HepG2 (cell line): ENCODE results near the gene NUBP2. TPM values are rescaled to one million over a fixed set of nuclear protein-coding genes. Genes with fewer than 3 reads are reported as not detected.

ENCODE experiments used
- ATAC-seq: fragments of 200-7000 bp; cut with Tn5 transposase; 3 replicates; pipeline ENCODE4 v1.9.1; 2020; ENCODE audit warnings: mild to moderate bottlenecking, moderate library complexity
- BruUV-seq: library from RNA; stranded (reverse); fragments of 400-500 nt; replicated peaks from 2 replicates; lab custom pipeline; 2021; lab: Mats Ljungman, UMichigan
- CTCF ChIA-PET: fragments of 300-600 bp; formaldehyde crosslinking; extraction: SDS; loops from one replicate; lab custom pipeline; 2021; ENCODE audit warnings: low total read pairs, inconsistent platforms, low intra/inter-chr PET ratio; lab: Yijun Ruan, JAX
- POLR2A ChIA-PET: fragments of 350-600 bp; sonication (Branson Sonifier 250); formaldehyde crosslinking; loops from one replicate; lab custom pipeline; 2020; ENCODE audit warnings: antibody characterized with exemption, inconsistent platforms; lab: Yijun Ruan, JAX
- DNase-seq: peaks from one replicate; pipeline ENCODE4 v3.0.0-alpha.2; 2015; ENCODE audit warnings: low spot score
- FAIRE-seq: peaks from 3 replicates; lab custom pipeline; 2011; peaks lifted over from hg19 to GRCh38; lab: Jason Lieb, UNC
- H2AFZ ChIP-seq: one replicate; pipeline ENCODE4 v1.6.1; 2011; ENCODE audit warnings: low read length, inconsistent platforms
- H3K27ac ChIP-seq: fragments of 300-600 bp; 3 replicates; pipeline ENCODE4 v1.8.0; 2011; ENCODE audit warnings: mixed run types, mild to moderate bottlenecking, mixed read lengths, low read length, inconsistent platforms; ENCODE audit not compliant: insufficient read depth; ENCODE audit errors: extremely low read length
- H3K27me3 ChIP-seq, 2 experiments: fragments of 200-600 bp in 1 of 2; 2 replicates in 1 of 2; 3 replicates in 1 of 2; pipeline versions ENCODE4 v1.6.0 to v1.8.0; 2011; ENCODE audit warnings: low read length in 2 of 2, mild to moderate bottlenecking in 2 of 2, moderate library complexity in 2 of 2, inconsistent platforms in 1 of 2; ENCODE audit not compliant: insufficient read depth in 2 of 2, control insufficient read depth in 1 of 2
- H3K36me3 ChIP-seq, 2 experiments: fragments of 200-600 bp in 1 of 2; replicated peaks in 1 of 2; 2 replicates in 1 of 2; 3 replicates in 1 of 2; pipeline versions ENCODE4 v1.5.1 to v1.8.0; 2011; ENCODE audit warnings: low read length in 2 of 2, inconsistent platforms in 1 of 2; ENCODE audit not compliant: insufficient read depth in 2 of 2, control insufficient read depth in 1 of 2
- H3K4me1 ChIP-seq: 2 replicates; pipeline ENCODE4 v1.5.1; 2012; ENCODE audit warnings: low read length, inconsistent platforms; ENCODE audit not compliant: insufficient read depth
- H3K4me2 ChIP-seq: 2 replicates; pipeline ENCODE4 v1.6.0; 2011; ENCODE audit warnings: low read depth, low read length, inconsistent platforms
- H3K4me3 ChIP-seq, 3 experiments: fragments of 200-600 bp in 1 of 3; sonication (generic), shearing (Covaris generic) in 1 of 3; replicated peaks in 1 of 3; 2 replicates each; pipeline ENCODE4 v1.5.1; 2011 to 2016; ENCODE audit warnings: low read length in 3 of 3, inconsistent platforms in 2 of 3, low read depth in 2 of 3, mild to moderate bottlenecking in 2 of 3, control low read depth in 1 of 3, mixed read lengths in 1 of 3; ENCODE audit not compliant: insufficient read depth in 1 of 3
- H3K79me2 ChIP-seq: one replicate; pipeline ENCODE4 v1.6.1; 2011; ENCODE audit warnings: low read length, inconsistent platforms; ENCODE audit not compliant: insufficient read depth
- H3K9ac ChIP-seq: 2 replicates; pipeline ENCODE4 v1.6.0; 2011; ENCODE audit warnings: mild to moderate bottlenecking, low read depth, low read length, inconsistent platforms; ENCODE audit not compliant: insufficient read depth
- H3K9me3 ChIP-seq: 2 replicates; pipeline ENCODE4 v1.5.1; 2012; ENCODE audit warnings: mild to moderate bottlenecking, low read length
- H4K20me1 ChIP-seq: 2 replicates; pipeline ENCODE4 v1.6.0; 2011; ENCODE audit warnings: inconsistent platforms, mild to moderate bottlenecking, low read length, moderate library complexity; ENCODE audit not compliant: insufficient read depth
- AGO2 ChIP-seq: fragments of 200-400 bp; formaldehyde crosslinking; optimal IDR thresholded peaks from 2 replicates; pipeline ENCODE3; 2017; ENCODE audit warnings: mild to moderate bottlenecking, low read depth, low read length, moderate library complexity
- CTCF ChIP-seq: sonication (generic); formaldehyde crosslinking; IDR thresholded peaks from 2 replicates; pipeline ENCODE4 v1.5.0; 2020; ENCODE audit warnings: mild to moderate bottlenecking, missing genetic modification reagents, moderate library complexity
- DNMT3B ChIP-seq: conservative IDR thresholded peaks from 2 replicates; pipeline ENCODE4 v1.6.1; 2016; ENCODE audit warnings: missing biosample characterization, control low read depth
- KDM3A ChIP-seq: IDR thresholded peaks from 2 replicates; pipeline ENCODE4 v1.6.1; 2018; ENCODE audit warnings: low read depth, missing compliant biosample characterization
- NR2F1 ChIP-seq, 2 experiments: fragments of 450-650 bp in 1 of 2; formaldehyde crosslinking in 1 of 2; IDR thresholded peaks; 2 replicates each; pipeline versions ENCODE4 v1.5.0 to v1.6.1; 2016 to 2020; ENCODE audit warnings: mild to moderate bottlenecking in 1 of 2, missing compliant biosample characterization in 1 of 2, missing genetic modification reagents in 1 of 2, moderate library complexity in 1 of 2
- SNAPC2 ChIP-seq: sonication (generic); formaldehyde crosslinking; IDR thresholded peaks from 2 replicates; pipeline ENCODE4 v1.8.1; 2022; ENCODE audit warnings: mild to moderate bottlenecking, missing genetic modification reagents
- ZNF24 ChIP-seq: fragments of 450-650 bp; IDR thresholded peaks from 2 replicates; pipeline ENCODE4 v1.6.1; 2017; ENCODE audit warnings: antibody characterized with exemption, mild to moderate bottlenecking
- ZNF354B ChIP-seq: sonication (generic); formaldehyde crosslinking; IDR thresholded peaks from 2 replicates; pipeline ENCODE4 v1.8.0; 2022; ENCODE audit warnings: mild to moderate bottlenecking, missing genetic modification reagents
- ZNF782 ChIP-seq: sonication (generic); formaldehyde crosslinking; IDR thresholded peaks from 2 replicates; pipeline ENCODE4 v1.4.0; 2020; ENCODE audit warnings: missing genetic modification reagents, mild to moderate bottlenecking, borderline replicate concordance
- ZNF879 ChIP-seq: sonication (generic); formaldehyde crosslinking; IDR thresholded peaks from 2 replicates; pipeline ENCODE4 v1.8.1; 2023; ENCODE audit warnings: missing genetic modification reagents
- WGBS: methylation state at CpG from one replicate; pipeline ENCODE4 v1.1.6; 2017; ENCODE audit warnings: low lambda C conversion rate; 5-methylcytosine and 5-hydroxymethylcytosine counted together
- in situ Hi-C: cut with HindIII; loops from 2 replicates; pipeline ENCODE4 v1.10.0; 2017; ENCODE audit warnings: low pct_unique_long_range_greater_than_20kb; ENCODE audit not compliant: extremely low pct_ligation_motif_present
- intact Hi-C: fragments of 100-400 bp; cut with micrococcal nuclease; formaldehyde crosslinking; loops from one replicate; pipeline ENCODE4 v1.10.0; 2022; ENCODE audit not compliant: unreplicated experiment
- polyA plus RNA-seq, 8 experiments: library from polyadenylated mRNA; depleted of rRNA in 3 of 8; stranded (reverse) in 7 of 8; unstranded in 1 of 8; fragments of >200 nt; fragmentation: Illumina TruSeq in 4 of 8; extraction: Trizol in 4 of 8; gene quantifications; 2 replicates each; pipeline versions ENCODE4 v1.2.1 to v1.2.3, GENCODE V29; 2011 to 2016; ENCODE audit warnings: low read depth in 4 of 8, missing spikeins in 1 of 8, mixed read lengths in 1 of 8; ENCODE audit not compliant: insufficient read depth in 1 of 8
- total RNA-seq, 5 experiments: library from RNA; depleted of rRNA; stranded (reverse); fragments of >200 nt; fragmentation: Illumina TruSeq; extraction: Trizol; gene quantifications; 2 replicates each; pipeline ENCODE4 v1.2.3, GENCODE V29; 2016; ENCODE audit warnings: low read depth in 1 of 5

NUBP2 gene
- total and polyA plus RNA-seq, 2 of the 13 experiments (the other 11 are each of a cell fraction or from before 2014, with no cell fraction given), result 25.7 to 61.5 TPM

GRCh38 chr16:1762879-1763520 lies 19.8 kb upstream of the NUBP2 start:
- Histone ChIP-seq H3K79me2 (no peaks in the 10 kb centered on the region), H3K27ac (no peak overlapping the region), H3K4me2 (no peak overlapping the region), H3K27me3 (no peaks in the 10 kb centered on the region), H2AFZ (no peak overlapping the region), H3K4me1 (peaks cover 2% of the 10 kb centered on the region), H3K9ac (no peak overlapping the region), H3K9me3 (no peaks in the 10 kb centered on the region), H3K36me3 (peaks cover 23 to 38% of the 10 kb centered on the region in 2 experiments; a peak in 4 of 5 replicates), H4K20me1 (no peaks in the 10 kb centered on the region), H3K4me3 (no peak overlapping the region)
- FAIRE-seq (no peak), ATAC-seq (no peak), DNase-seq (no peak)
- in situ Hi-C loops, result no loop called here
- POLR2A ChIA-PET, result no interaction called here
- intact Hi-C loops, result no loop called here
- CTCF ChIA-PET, result no interaction called here
- TF ChIP-seq KDM3A (CRISPR knock-in tag) (no peak), DNMT3B (CRISPR knock-in tag) (no peak), SNAPC2 (CRISPR knock-in tag) (no peak), AGO2 (peak; percentile 37), NR2F1 (CRISPR knock-in tag; IDR thresholded peaks at IDR 0.05) (0 out of 4 replicates have a peak, but pooled peaks of 1 of the 2 experiments have one; percentile 16), ZNF24 (no peak), ZNF782 (CRISPR knock-in tag) (no peak), CTCF (CRISPR knock-in tag) (no peak), ZNF354B (no peak), ZNF879 (no peak)
- BruUV-seq, result no TSS peak
- 98% methylated on average over 7 of the region's 24 CpGs for WGBS
